Activated naive CD4-positive, alpha-beta T cell treated with anti-CD3 and anti-CD28 coated beads, Interleukin-2, amount 10 ng/mL, durations not matched to agents 7 days and 5 days (primary cell): ENCODE data around the gene YBX3.

Experiments used
- CTCF ChIA-PET: fragments of 350-600 bp; sonication (Branson Sonifier 250); formaldehyde crosslinking; loops from one replicate; lab custom pipeline; 2021; ENCODE audit warnings: antibody characterized with exemption; lab: Charles Lee
- DNase-seq: peaks from one replicate; pipeline ENCODE4 v3.0.0-alpha.2; 2020
- H3K27ac Mint-ChIP-seq: one replicate; pipeline ENCODE4 v1.8.0; 2021; ENCODE audit warnings: mild to moderate bottlenecking, moderate library complexity, mixed read lengths
- H3K27me3 Mint-ChIP-seq: one replicate; pipeline ENCODE4 v1.8.0; 2021; ENCODE audit warnings: mild to moderate bottlenecking, mixed read lengths
- H3K36me3 Mint-ChIP-seq: one replicate; pipeline ENCODE4 v1.8.0; 2021; ENCODE audit warnings: mixed read lengths
- H3K4me1 Mint-ChIP-seq: one replicate; pipeline ENCODE4 v1.8.0; 2021; ENCODE audit warnings: mixed read lengths
- H3K4me3 Mint-ChIP-seq: one replicate; pipeline ENCODE4 v1.8.0; 2021; ENCODE audit warnings: mild to moderate bottlenecking, moderate library complexity, mixed read lengths
- H3K9me3 Mint-ChIP-seq: one replicate; pipeline ENCODE4 v1.8.0; 2021; ENCODE audit warnings: mixed read lengths

The YBX3 gene

DNA sequence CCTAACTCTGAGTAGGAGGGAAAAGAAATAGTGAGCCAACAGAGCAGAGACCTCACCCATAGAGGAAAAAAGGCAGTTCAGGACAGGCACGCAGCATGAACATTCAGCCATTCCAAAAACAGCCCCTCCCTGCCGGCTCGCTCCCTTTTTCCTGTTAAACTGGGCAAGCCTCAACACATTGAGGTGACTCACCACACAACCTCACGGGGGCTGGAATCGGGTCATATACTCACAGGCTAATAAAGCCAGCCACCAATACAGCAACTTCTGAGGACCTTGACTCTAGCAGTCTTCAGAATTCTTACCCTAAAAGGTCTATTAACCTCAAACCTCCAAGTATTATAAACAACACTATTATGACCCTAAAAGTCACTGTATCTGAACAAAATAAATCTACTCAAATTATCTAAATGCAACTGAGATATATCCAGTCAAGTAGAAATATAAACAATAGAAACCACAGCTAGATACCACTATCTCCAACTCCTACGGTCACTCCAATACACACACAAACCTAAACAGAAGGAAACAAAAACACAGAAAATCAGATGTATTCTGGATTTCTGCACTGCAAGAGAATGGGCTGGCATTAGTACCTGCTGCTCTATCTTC lies 6.3 kb downstream of the YBX3 start:
- peaks cover 34% of the 10 kb centered on the region for H3K4me1 Mint-ChIP-seq
- H3K4me3 Mint-ChIP-seq: no peak overlapping the region
- DNase-seq: no peak
- H3K27ac Mint-ChIP-seq: no peak overlapping the region
- H3K9me3 Mint-ChIP-seq: no peaks in the 10 kb centered on the region
- peaks cover 7% of the 10 kb centered on the region for H3K27me3 Mint-ChIP-seq
- peaks cover 23% of the 10 kb centered on the region for H3K36me3 Mint-ChIP-seq
- CTCF ChIA-PET: interaction anchor here (1.5 kb wide), 1 partner anchor 33 kb away, joined by 5 read pairs; no protein-coding TSS in a partner anchor

DNA sequence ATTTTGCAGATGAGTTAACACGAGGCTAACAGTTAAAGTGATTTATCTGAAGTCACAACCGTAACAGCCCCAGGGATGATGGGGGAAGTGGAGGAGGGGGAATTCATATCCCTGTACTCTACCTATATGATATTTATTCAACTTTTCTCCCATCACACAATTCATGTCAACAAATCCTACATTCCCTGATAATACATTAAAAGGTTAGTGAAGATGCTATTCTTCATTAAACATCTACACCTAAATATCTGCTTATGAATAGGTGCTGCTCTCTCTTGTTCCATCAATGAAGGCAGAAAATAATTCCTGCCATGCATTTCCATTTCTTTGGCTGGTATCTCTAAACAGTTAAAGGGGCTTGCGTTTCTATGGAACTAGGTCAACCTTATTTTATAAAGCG lies 6.8 kb downstream of the YBX3 start:
- H3K9me3 Mint-ChIP-seq: no peaks in the 10 kb centered on the region
- CTCF ChIA-PET: interaction anchor here (1.5 kb wide), 1 partner anchor 34 kb away, joined by 5 read pairs; no protein-coding TSS in a partner anchor
- peaks cover 24% of the 10 kb centered on the region for H3K36me3 Mint-ChIP-seq
- no peak overlapping the region for H3K27ac Mint-ChIP-seq
- no peak overlapping the region for H3K4me3 Mint-ChIP-seq
- no peak for DNase-seq
- peaks cover 28% of the 10 kb centered on the region for H3K4me1 Mint-ChIP-seq
- H3K27me3 Mint-ChIP-seq: peaks cover 5% of the 10 kb centered on the region

DNA sequence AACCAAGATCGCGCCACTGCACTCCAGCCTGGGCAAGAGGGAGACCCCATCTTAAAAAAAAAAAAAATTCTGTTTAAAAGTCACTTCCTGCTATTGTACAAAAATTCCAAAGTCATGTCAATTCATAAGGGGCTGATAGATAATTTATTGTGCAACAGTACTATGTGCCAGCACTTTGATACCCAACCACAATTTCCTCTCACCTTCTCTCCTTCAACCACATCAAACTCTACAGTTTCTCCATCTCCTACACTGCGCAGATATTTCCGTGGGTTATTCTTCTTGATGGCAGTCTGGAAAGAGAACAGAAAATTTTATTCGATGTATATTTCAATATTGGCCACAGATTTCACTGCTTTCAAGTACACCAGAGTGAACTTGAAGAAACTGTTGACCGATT lies 7.6 kb downstream of the YBX3 start:
- peak overlapping the region; percentile 3 for H3K27ac Mint-ChIP-seq
- H3K4me3 Mint-ChIP-seq: no peak overlapping the region
- CTCF ChIA-PET: no interaction called here
- H3K27me3 Mint-ChIP-seq: peaks cover 5% of the 10 kb centered on the region
- H3K36me3 Mint-ChIP-seq: peaks cover 24% of the 10 kb centered on the region
- no peaks in the 10 kb centered on the region for H3K9me3 Mint-ChIP-seq
- DNase-seq: no peak
- peaks cover 22% of the 10 kb centered on the region for H3K4me1 Mint-ChIP-seq

DNA sequence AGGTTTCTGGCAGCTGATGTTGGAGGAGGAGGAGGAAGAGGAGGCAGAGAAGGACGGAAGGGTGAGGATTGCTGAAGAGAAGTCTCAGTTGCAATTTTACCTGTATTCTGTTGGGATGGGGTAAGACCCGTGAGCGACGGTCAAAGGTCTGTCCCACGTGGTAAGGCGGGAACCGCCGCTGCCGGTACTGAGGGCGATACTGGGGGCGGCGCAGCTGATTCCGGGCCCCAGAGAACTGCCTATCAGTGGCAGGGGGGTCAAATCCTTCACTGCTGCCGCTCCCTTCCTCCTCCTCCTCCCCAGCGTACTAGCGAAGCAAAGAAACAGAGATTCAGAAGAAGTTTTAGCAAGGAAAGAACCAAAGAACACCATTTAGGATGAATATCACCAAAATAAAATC lies 13.3 kb downstream of the YBX3 start:
- H3K4me3 Mint-ChIP-seq: no peak overlapping the region
- no peaks in the 10 kb centered on the region for H3K27me3 Mint-ChIP-seq
- DNase-seq: no peak
- no peaks in the 10 kb centered on the region for H3K9me3 Mint-ChIP-seq
- H3K27ac Mint-ChIP-seq: no peak overlapping the region
- peaks cover 27% of the 10 kb centered on the region for H3K36me3 Mint-ChIP-seq
- H3K4me1 Mint-ChIP-seq: no peaks in the 10 kb centered on the region
- CTCF ChIA-PET: no interaction called here

DNA sequence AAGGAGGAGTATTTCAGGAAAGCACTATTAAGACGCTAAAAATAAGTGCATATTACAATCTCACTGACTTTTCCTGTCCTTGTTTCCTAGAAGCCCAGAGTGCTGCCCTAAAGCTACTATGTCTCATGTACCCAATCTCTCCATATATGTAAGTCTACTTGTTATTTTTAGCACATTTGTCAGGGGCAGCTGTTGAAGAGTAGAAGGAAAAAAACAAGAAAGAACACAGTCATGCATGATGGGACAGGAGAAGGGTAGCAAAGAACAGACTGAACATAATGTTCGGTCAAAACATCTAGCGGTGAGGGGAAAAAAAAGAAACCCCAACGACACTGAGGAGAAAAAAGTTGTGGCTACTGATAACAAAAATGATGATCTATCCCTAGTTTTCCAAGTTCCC lies 14.3 kb downstream of the YBX3 start:
- H3K27me3 Mint-ChIP-seq: no peaks in the 10 kb centered on the region
- peaks cover 25% of the 10 kb centered on the region for H3K36me3 Mint-ChIP-seq
- no peak for DNase-seq
- H3K4me3 Mint-ChIP-seq: no peak overlapping the region
- no peak overlapping the region for H3K27ac Mint-ChIP-seq
- CTCF ChIA-PET: interaction anchor here (1.2 kb wide), 1 partner anchor 41 kb away, joined by 6 read pairs; no protein-coding TSS in a partner anchor
- no peaks in the 10 kb centered on the region for H3K9me3 Mint-ChIP-seq
- H3K4me1 Mint-ChIP-seq: no peaks in the 10 kb centered on the region

DNA sequence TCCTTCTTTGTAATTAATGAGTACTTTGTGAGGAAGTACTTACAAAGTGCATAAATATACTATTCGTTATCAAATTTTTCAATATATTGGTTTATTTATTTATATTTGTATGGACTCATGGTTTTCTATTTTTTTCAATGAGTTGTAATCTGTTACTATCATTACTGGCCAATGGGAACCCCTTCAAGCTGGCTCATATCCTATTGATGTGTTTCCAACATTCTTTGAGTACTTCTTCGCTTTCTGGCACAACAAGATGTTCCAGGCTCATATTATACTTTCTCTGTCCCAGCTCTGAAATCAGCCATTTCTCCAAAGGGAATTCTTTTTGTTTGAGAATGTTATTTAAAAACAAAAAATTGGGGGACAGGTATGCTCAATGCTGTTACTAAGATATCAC lies 17.5 kb downstream of the YBX3 start:
- DNase-seq: no peak
- H3K27ac Mint-ChIP-seq: no peak overlapping the region
- CTCF ChIA-PET: no interaction called here

DNA sequence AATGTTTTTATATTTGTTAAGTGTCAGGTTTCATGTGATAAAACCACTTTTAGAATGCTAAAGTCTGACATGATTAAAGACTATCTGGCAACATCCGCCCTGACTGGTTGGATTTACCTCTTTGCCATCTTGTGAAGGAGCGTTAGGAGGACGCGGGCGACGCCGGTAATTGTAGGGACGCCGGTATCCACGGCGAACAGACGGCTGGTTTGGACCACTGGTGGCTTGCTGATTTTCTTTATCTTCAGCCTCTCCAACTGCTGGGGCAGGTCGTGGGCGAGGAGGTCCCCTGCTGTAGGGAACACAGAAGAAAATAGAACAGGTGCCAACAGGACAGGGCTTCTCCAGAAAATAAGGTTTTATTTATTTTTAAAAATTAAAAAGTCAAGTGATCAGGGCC lies 21.3 kb downstream of the YBX3 start:
- Mint-ChIP-seq H3K4me3 (no peak overlapping the region), H3K27me3 (no peaks in the 10 kb centered on the region), H3K9me3 (no peaks in the 10 kb centered on the region), H3K36me3 (peaks cover 15% of the 10 kb centered on the region), H3K4me1 (peaks cover 14% of the 10 kb centered on the region), H3K27ac (peak overlapping the region; percentile 69)
- no peak for DNase-seq
- CTCF ChIA-PET: no interaction called here

More for the DNA sequence above, 17.5 kb downstream of the YBX3 start:
- no peaks in the 10 kb centered on the region for H3K27me3 Mint-ChIP-seq
- no peak overlapping the region for H3K4me3 Mint-ChIP-seq
- peaks cover 13% of the 10 kb centered on the region for H3K4me1 Mint-ChIP-seq
- peaks cover 23% of the 10 kb centered on the region for H3K36me3 Mint-ChIP-seq
- H3K9me3 Mint-ChIP-seq: no peaks in the 10 kb centered on the region

DNA sequence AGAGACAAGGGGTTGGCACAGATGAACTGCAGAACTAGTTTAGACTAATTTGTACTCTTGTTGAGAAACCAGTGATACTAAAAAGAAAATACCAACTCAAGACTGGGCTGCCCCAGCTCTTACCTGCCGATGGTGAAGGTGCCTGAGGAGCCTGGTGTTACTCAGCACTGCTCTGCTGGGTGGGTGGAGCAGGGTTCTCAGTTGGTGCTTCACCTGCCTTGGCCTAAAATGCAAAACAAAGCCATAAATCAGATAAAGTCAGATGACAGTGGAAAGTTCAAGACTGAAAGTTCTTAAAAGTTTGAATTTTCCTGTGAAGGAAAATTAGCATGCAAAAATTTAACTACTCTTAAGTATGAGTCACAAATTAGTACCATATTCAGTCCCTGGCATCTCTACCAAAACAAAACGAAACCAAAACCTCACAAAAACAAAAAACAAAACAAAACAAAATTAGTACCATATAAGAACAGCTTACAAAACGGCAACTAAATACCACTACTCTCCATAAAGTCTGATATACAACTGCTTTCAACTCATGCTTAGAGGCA lies 21.9 kb downstream of the YBX3 start:
- H3K4me3 Mint-ChIP-seq: no peak overlapping the region
- H3K36me3 Mint-ChIP-seq: peaks cover 15% of the 10 kb centered on the region
- no peaks in the 10 kb centered on the region for H3K9me3 Mint-ChIP-seq
- H3K27me3 Mint-ChIP-seq: no peaks in the 10 kb centered on the region
- peak; percentile 25 for DNase-seq
- CTCF ChIA-PET: interaction anchor here (0.8 kb wide), 1 partner anchor 49 kb away, joined by 3 read pairs; no protein-coding TSS in a partner anchor
- H3K4me1 Mint-ChIP-seq: peaks cover 14% of the 10 kb centered on the region
- peak overlapping the region; percentile 69 for H3K27ac Mint-ChIP-seq

DNA sequence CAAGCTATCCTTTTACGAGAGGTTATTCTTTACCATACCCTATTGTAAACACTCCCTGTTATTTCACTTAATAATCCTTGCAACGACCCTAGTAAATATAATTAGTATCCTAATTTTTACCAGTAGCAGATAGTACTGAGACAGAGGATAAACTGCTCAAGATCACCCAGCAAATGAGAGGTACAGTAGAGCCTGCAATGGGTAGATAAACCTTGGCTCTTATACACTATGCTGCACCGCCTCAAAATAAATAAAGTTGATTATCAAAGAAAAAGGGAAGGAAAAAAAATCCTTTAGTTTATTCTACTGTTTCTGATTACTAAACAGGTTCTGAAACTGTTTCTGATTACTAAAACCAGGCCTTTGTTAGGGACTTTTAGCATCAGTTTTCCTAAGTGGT lies 22.5 kb downstream of the YBX3 start:
- Mint-ChIP-seq H3K9me3 (no peaks in the 10 kb centered on the region), H3K27me3 (no peaks in the 10 kb centered on the region), H3K4me1 (peaks cover 14% of the 10 kb centered on the region), H3K36me3 (peaks cover 15% of the 10 kb centered on the region), H3K4me3 (no peak overlapping the region), H3K27ac (no peak overlapping the region)
- CTCF ChIA-PET: no interaction called here
- DNase-seq: no peak

DNA sequence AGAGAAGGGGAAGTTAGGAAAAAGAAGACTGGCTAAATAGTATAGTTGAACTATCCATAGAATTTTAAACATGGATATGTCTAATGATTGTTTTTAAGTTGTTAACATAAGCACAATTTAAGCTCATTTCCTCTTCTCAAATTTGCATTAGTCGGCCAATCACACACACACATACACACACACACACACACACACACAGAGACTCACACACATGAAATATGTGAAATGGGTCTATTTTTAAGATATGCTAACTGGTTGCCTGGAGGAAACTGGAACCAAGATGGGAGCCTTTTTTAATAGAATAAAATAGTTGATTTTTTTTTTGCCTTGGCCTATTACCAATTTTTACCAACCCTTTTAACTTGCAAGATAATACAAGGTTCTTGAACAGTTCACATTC lies 25.3 kb downstream of the YBX3 start:
- Mint-ChIP-seq H3K9me3 (no peaks in the 10 kb centered on the region), H3K36me3 (peaks cover 17% of the 10 kb centered on the region), H3K27ac (no peak overlapping the region), H3K27me3 (no peaks in the 10 kb centered on the region), H3K4me1 (peaks cover 14% of the 10 kb centered on the region), H3K4me3 (no peak overlapping the region)
- DNase-seq: no peak
- CTCF ChIA-PET: interaction anchor here (1.1 kb wide), 1 partner anchor 43 kb away, joined by 3 read pairs; no protein-coding TSS in a partner anchor

DNA sequence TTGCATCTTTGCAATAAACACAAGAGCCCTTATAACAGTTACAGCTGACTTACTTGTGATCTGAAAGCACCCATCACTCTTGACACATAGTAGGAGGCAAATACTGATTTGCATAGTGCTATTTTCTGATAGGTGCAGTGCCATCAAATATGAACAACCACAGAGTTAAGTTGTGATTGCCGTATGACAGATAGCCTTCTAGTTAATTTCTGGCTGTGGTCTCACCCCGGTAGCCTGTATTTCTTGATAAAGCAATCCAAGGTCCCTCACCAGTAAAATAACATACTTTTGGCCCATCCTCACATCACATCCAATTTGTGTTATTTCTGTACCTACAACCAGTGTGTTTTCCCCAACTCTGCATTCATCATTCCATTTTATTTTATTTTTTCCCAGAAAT lies 26.0 kb downstream of the YBX3 start:
- Mint-ChIP-seq H3K9me3 (no peaks in the 10 kb centered on the region), H3K36me3 (peaks cover 17% of the 10 kb centered on the region), H3K4me1 (peaks cover 14% of the 10 kb centered on the region), H3K27me3 (no peaks in the 10 kb centered on the region), H3K4me3 (no peak overlapping the region), H3K27ac (no peak overlapping the region)
- CTCF ChIA-PET: interaction anchor here (1.1 kb wide), 2 partner anchors 15 to 19 kb away, joined by 3 read pairs; no protein-coding TSS in a partner anchor
- no peak for DNase-seq

DNA sequence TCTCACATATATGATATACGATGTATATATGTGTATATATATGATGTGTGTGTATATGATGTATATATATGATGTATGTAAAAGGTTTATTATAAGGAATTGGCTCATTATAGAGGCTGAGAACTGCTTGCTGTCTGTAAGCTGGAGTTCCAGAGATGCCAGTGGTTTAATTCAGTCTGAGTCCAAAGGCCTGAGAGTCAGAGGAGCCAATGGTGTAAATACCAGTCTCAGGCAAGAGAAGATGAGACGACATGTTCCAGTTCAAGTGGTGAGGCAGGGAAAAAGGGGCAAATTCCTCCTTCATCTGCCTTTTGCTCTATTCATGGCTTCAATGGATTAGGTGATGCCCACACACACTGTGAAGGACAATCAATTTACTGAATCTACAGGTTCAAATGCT lies 32.2 kb downstream of the YBX3 start:
- Mint-ChIP-seq H3K4me3 (no peak overlapping the region), H3K27me3 (peaks cover 3% of the 10 kb centered on the region), H3K36me3 (peaks cover 2% of the 10 kb centered on the region), H3K27ac (no peak overlapping the region), H3K9me3 (peaks cover 13% of the 10 kb centered on the region), H3K4me1 (no peaks in the 10 kb centered on the region)
- no peak for DNase-seq
- CTCF ChIA-PET: no interaction called here

DNA sequence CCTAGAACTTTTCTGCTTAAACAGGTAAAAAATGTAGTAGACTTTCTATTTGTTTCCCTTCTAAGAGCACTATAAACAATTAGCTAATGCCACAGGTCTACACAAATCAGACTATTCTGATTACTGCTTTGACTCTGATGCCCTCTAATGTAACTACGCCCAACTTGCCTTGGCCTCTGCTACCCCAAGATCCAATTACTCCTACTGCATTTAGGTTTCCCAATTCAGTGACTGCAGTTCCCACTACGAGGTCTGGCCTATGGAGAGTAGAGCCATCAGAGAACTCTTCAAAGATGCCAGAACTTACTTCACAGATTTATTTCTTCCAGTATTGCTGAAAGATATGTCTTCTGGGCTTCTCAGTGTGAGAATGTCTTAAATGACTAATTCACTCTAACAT lies 34.0 kb downstream of the YBX3 start:
- Mint-ChIP-seq H3K4me1 (no peaks in the 10 kb centered on the region), H3K9me3 (peaks cover 13% of the 10 kb centered on the region), H3K27ac (no peak overlapping the region), H3K36me3 (no peaks in the 10 kb centered on the region), H3K4me3 (no peak overlapping the region), H3K27me3 (peaks cover 10% of the 10 kb centered on the region)
- DNase-seq: no peak
- CTCF ChIA-PET: no interaction called here

DNA sequence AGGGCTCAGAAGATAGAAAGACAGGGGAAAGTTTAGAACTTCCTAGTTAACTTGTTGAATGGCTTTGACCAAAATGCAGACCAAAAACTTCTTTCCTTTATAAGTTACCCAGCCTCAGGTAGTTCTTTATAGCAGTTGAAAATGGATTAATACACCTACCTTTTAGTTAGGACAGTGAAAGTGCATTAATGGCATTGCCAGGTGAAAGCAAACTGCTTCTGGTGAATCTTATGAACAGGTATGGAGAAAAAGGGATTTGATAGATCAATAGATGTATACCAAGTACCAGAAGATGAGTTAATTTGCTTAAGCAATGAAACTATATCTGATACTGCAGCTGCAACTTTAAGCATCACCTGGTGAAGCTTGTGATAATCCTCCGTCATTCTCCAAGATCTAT lies 35.1 kb downstream of the YBX3 start:
- Mint-ChIP-seq H3K4me3 (no peak overlapping the region), H3K27me3 (peaks cover 10% of the 10 kb centered on the region), H3K4me1 (no peaks in the 10 kb centered on the region), H3K9me3 (peaks cover 13% of the 10 kb centered on the region), H3K27ac (no peak overlapping the region), H3K36me3 (no peaks in the 10 kb centered on the region)
- CTCF ChIA-PET: no interaction called here
- no peak for DNase-seq
